Pancreas (tissue), 10 donors: ENCODE results near the gene HPDL. TPM values are rescaled to one million over a fixed set of nuclear protein-coding genes. Genes with fewer than 3 reads are reported as not detected.

Source experiments
- ATAC-seq, 4 donors: fragments of 200-7000 bp; cut with Tn5 transposase; one replicate each; pipeline versions ENCODE4 v1.8.0 to v1.9.1; 2020; ENCODE audit warnings: mild to moderate bottlenecking in 4 of 4, moderate library complexity in 4 of 4
- DNase-seq, 6 donors: peaks; one replicate each; pipeline ENCODE4 v3.0.0-alpha.2; 2020
- FAIRE-seq: peaks from 2 replicates; lab custom pipeline; 2012; peaks lifted over from hg19 to GRCh38; lab: Jason Lieb, UNC
- H3K27ac ChIP-seq, 4 donors: fragments of 200-600 bp; sonication (generic); 1 replicate in 3 of 4; 2 replicates in 1 of 4; pipeline versions ENCODE4 v1.5.0 to v1.8.0; 2020
- H3K27me3 ChIP-seq, 4 donors: fragments of 200-600 bp; one replicate each; pipeline ENCODE4 v1.8.0; 2021
- H3K36me3 ChIP-seq, 3 donors: fragments of 200-600 bp; sonication (generic) in 1 of 3; one replicate each; pipeline versions ENCODE4 v1.5.0 to v1.8.0; 2020 to 2021
- H3K4me1 ChIP-seq, 3 donors: fragments of 200-600 bp; one replicate each; pipeline ENCODE4 v1.8.0; 2021
- H3K4me3 ChIP-seq, 4 donors: fragments of 200-600 bp; sonication (generic) in 2 of 4; one replicate each; pipeline versions ENCODE4 v1.5.0 to v1.8.0; 2020 to 2021
- H3K9me3 ChIP-seq, 4 donors: fragments of 200-600 bp; one replicate each; pipeline ENCODE4 v1.8.0; 2021
- CTCF ChIP-seq, 4 donors: fragments of 200-600 bp; sonication (generic) in 3 of 4; IDR thresholded peaks; one replicate each; pipeline versions ENCODE4 v1.5.0 to v1.8.0; 2021; ENCODE audit warnings: antibody characterized with exemption in 4 of 4
- WGBS, 2 donors: extraction: QIAGEN DNeasy Blood & Tissue Kit; methylation state at CpG; one replicate each; pipeline ENCODE4 v1.1.7; 2013; 5-methylcytosine and 5-hydroxymethylcytosine counted together
- intact Hi-C, 3 donors: fragments of 100-400 bp; cut with DNase I; formaldehyde crosslinking; loops; one replicate each; pipeline versions ENCODE4 v1.11.1 to v1.14.2; 2022
- polyA plus RNA-seq, 2 donors: library from polyadenylated mRNA; stranded (reverse); fragments of 200-250 nt; gene quantifications; one replicate each; pipeline ENCODE4 v1.2.3, GENCODE V29; 2013
- total RNA-seq, 6 donors: library from RNA; stranded (reverse); fragmentation: NEBNext Ultra II Directional in 4 of 6; extraction: Animal tissue kit (Norgen Biotek cat#: 25700) in 4 of 6; gene quantifications; one replicate each; pipeline versions ENCODE4 v1.2.1 to v1.2.4, GENCODE V29; 2021 to 2023
- donor health status: healthy with polysubstance abuse.
- donor health status: DM: no; HTN: no; CAD: no; lungs with moderate emphysema.
- donor health status: DM: no; HTN: no; CAD: no.
- donor health status: control.
- donor health status: control.
- donor health status: Bipolar disorder and iron deficiency.
- donor health status: DM: yes; HTN: yes; CAD: no.
- donor health status: DM: no; HTN: no; CAD: no.
- donor health status: DM: no; HTN: no; CAD: no.
- donor health status: DM: yes; HTN: yes; CAD: no.

Gene HPDL
- total and polyA plus RNA-seq, 8 donors = 0.14 to 0.85 (median 0.23) TPM; not detected in 1

- Histone ChIP-seq H3K27me3 (no peaks in the 10 kb centered on the region), H3K27ac (no peak overlapping the region), H3K9me3 (no peaks in the 10 kb centered on the region), H3K4me3 (no peak overlapping the region), H3K4me1 (no peaks in the 10 kb centered on the region), H3K36me3 (no peaks in the 10 kb centered on the region)
- intact Hi-C loops = no loop called here
- FAIRE-seq = no peak
- TF ChIP-seq CTCF (IDR thresholded peaks at IDR 0.05) = no peak
- WGBS, 2 donors = 86% methylated on average over 5 of the region's 5 CpGs
- DNase-seq = no peak
- no peak for ATAC-seq
Observed at GRCh38 chr1:45321444-45321843, 5.3 kb upstream of the HPDL start.

GRCh38 chr1:45322486-45323040 is 4.1 kb upstream of the HPDL start:
- no peak for FAIRE-seq
- Histone ChIP-seq H3K9me3 (no peaks in the 10 kb centered on the region), H3K4me1 (peaks cover 0 to 7% (median 5%) of the 10 kb centered on the region in 3 donors), H3K27ac (no peak overlapping the region), H3K4me3 (no peak overlapping the region), H3K27me3 (no peaks in the 10 kb centered on the region), H3K36me3 (no peaks in the 10 kb centered on the region)
- WGBS, 2 donors = 85 to 93% methylated on average over 10 of the region's 10 CpGs
- ATAC-seq = no peak
- intact Hi-C loops = no loop called here
- no peak for DNase-seq
- no peak for TF ChIP-seq CTCF (IDR thresholded peaks at IDR 0.05)

GRCh38 chr1:45325851-45326506 is 716 bp upstream of the HPDL start:
- FAIRE-seq (no peak), ATAC-seq (peak in 1 of 4 donors; percentile 3), DNase-seq (no peak)
- Histone ChIP-seq H3K4me3 (no peak overlapping the region), H3K27ac (no peak overlapping the region), H3K27me3 (no peaks in the 10 kb centered on the region), H3K9me3 (no peaks in the 10 kb centered on the region), H3K36me3 (peaks cover 0 to 8% (median 0%) of the 10 kb centered on the region in 3 donors), H3K4me1 (peaks cover 0 to 8% (median 5%) of the 10 kb centered on the region in 3 donors)
- intact Hi-C loops = no loop called here
- WGBS, 2 donors = 60 to 62% methylated on average over 6 of the region's 6 CpGs
- TF ChIP-seq CTCF (IDR thresholded peaks at IDR 0.05) = no peak

GRCh38 chr1:45327644-45328515 is 1.2 kb downstream of the HPDL start:
- TF ChIP-seq CTCF (IDR thresholded peaks at IDR 0.05) = no peak
- Histone ChIP-seq H3K9me3 (no peaks in the 10 kb centered on the region), H3K4me3 (peak overlapping the region in 1 of 4 donors; percentile 63), H3K27me3 (no peaks in the 10 kb centered on the region), H3K4me1 (peaks cover 0 to 8% (median 5%) of the 10 kb centered on the region in 3 donors), H3K36me3 (peaks cover 0 to 8% (median 0%) of the 10 kb centered on the region in 3 donors), H3K27ac (no peak overlapping the region)
- intact Hi-C loops = no loop called here
- peak in 1 of 4 donors; percentile 3 for ATAC-seq
- FAIRE-seq = no peak
- no peak for DNase-seq
- 78 to 82% methylated on average over 19 of the region's 19 CpGs for WGBS, 2 donors
